ENCODE data around the gene REC8. TPM values are rescaled to one million over a fixed set of nuclear protein-coding genes. Genes with fewer than 3 reads are reported as not detected.
A peak's percentile ranks its signal among the peaks of the same experiment; 100 is the strongest.

REC8 gene
- total RNA-seq, 1 experiment from 2014 or later: 7.6 TPM

DNA sequence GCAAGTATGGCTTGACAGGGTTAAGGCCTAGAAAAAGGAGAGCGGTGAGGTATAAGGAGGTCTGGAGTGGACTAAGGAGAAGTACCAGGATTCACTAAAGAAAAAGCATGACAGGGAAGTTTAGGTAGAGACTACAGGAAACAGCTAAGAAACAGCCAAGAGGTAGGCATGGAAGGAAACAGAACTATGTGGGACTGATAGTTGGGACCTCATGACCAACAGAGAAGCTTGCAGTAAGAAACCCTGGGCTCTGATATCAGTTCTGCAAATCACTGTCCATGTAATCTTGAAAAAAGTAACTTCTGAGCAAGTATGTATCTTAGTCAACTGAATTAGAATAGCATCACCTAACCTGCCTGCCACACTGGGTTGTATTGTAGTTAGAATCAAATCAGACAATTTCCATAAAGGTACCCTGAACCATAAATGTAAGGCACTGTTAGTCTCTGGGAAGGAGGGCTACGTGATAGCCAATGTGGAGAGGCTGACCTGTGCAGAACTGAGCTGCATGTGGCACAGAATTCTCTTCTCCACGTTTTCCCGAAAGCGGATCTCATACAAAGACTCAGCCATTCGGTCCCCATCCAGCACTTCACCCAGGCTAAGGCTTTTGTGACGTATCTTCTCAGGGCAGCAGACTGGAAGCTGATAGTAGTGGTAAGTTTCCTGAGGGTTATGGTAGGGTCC, 22.4 kb downstream of the REC8 start (continued):
- TF ChIP-seq SP1 (IDR thresholded peaks at IDR 0.05; ENCODE audit: low read depth) (no peak), CBX3 (IDR thresholded peaks at IDR 0.05; ENCODE audit: low read depth) (no peak), EZH2 (IDR thresholded peaks at IDR 0.05) (no peak), RAD21 (IDR thresholded peaks at IDR 0.05; ENCODE audit: low read depth) (no peak), SIN3A (IDR thresholded peaks at IDR 0.05; ENCODE audit: low read depth) (no peak), ELF1 (IDR thresholded peaks at IDR 0.05; ENCODE audit: borderline replicate concordance, low read depth) (no peak), CTCF (IDR thresholded peaks at IDR 0.05 in 2 of 3, conservative IDR thresholded peaks at IDR 0.05 in 1 of 3; ENCODE audit: borderline replicate concordance in 1 of 3, insufficient read depth in 1 of 3, low read depth in 2 of 3, low read length in 2 of 3) (no peak), POLR2A (IDR thresholded peaks at IDR 0.05; ENCODE audit: borderline replicate concordance, extremely low read depth, insufficient read depth, insufficient read length) (no peak), SRF (IDR thresholded peaks at IDR 0.05; ENCODE audit: low read depth) (no peak), EZH2phosphoT487 (IDR thresholded peaks at IDR 0.05; ENCODE audit: borderline replicate concordance) (no peak), CEBPB (IDR thresholded peaks at IDR 0.05; ENCODE audit: low read depth) (no peak), ZNF274 (IDR thresholded peaks at IDR 0.05; ENCODE audit: low read depth, low read length) (no peak)

DNA sequence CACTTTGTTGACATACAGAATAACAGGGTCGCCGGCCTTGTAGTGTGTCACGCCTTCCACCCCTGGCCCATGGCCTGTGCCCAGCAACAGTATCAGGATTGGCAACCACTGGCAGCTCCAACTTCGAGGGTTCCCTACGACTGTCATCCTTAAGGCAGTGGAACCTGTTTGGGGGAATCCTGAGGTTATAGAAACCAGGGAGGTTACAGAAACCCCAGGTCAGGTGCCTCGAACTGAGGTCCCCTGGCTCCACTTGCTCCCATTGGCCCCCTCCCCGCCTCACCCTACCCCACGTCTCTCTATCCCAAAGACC, 22.9 kb downstream of the REC8 start:
- Histone ChIP-seq H2AFZ (ENCODE audit: low read depth, low read length, poor library complexity, severe bottlenecking) (no peak overlapping the region), H3K27me3 (ENCODE audit: insufficient read depth, low read length) (no peaks in the 10 kb centered on the region), H3K9me3 (ENCODE audit: control insufficient read depth in 1 of 2, insufficient read depth in 1 of 2, low read depth in 1 of 2, low read length in 2 of 2) (no peaks in the 10 kb centered on the region), H3K4me2 (ENCODE audit: low read length) (peak overlapping the region; percentile 84), H4K20me1 (ENCODE audit: insufficient read depth) (no peaks in the 10 kb centered on the region), H3K36me3 (ENCODE audit: control insufficient read depth in 1 of 2, insufficient read depth in 2 of 2, low read length in 2 of 2) (peaks cover 12% of the 10 kb centered on the region in 2 experiments; a peak in 3 of 4 replicates), H3K9me2 (ENCODE audit: insufficient read depth) (no peaks in the 10 kb centered on the region), H3K79me2 (ENCODE audit: insufficient read depth, low read length) (peaks cover 33% of the 10 kb centered on the region), H3K27ac (ENCODE audit: low read depth, low read length) (peak overlapping the region; percentile 96), H3K4me1 (ENCODE audit: control insufficient read depth in 1 of 2, insufficient read depth in 2 of 2, low read length in 2 of 2) (peaks cover 14 to 26% of the 10 kb centered on the region in 2 experiments), H3K4me3 (replicated peaks in 1 of 2; ENCODE audit: low read depth in 1 of 2, low read length in 2 of 2) (peak overlapping the region; percentile 85 to 88), H3K9ac (ENCODE audit: low read length) (peak overlapping the region; percentile 91)
- ChIA-PET RAD21 (ENCODE audit: low non-redundant PET in 1 of 2, low total read pairs in 2 of 2, uncharacterized antibody in 2 of 2, unreplicated experiment in 2 of 2) (no interaction called here), CTCF (no interaction called here), POLR2A (interaction anchor here (1.3 to 1.9 kb wide), 2 partner anchors 12 to 19 kb away, joined by 4 to 8 read pairs; partner anchors contain the start of gene CHMP4A)
- intact Hi-C loops (cut with micrococcal nuclease): no loop called here
- BruUV-seq (replicated peaks): no TSS peak
- DNase-seq (ENCODE audit: low read depth, low spot score): no peak
- ATAC-seq: no peak
- TF ChIP-seq RAD21 (IDR thresholded peaks at IDR 0.05; ENCODE audit: low read depth): no peak
- no peak for TF ChIP-seq MAX (IDR thresholded peaks at IDR 0.05)
- TF ChIP-seq POLR2A (IDR thresholded peaks at IDR 0.05; ENCODE audit: borderline replicate concordance, extremely low read depth, insufficient read depth, insufficient read length): no peak
- no peak for TF ChIP-seq EGR1 (IDR thresholded peaks at IDR 0.05; ENCODE audit: low read depth)
- TF ChIP-seq CEBPB (IDR thresholded peaks at IDR 0.05; ENCODE audit: low read depth): no peak
- TF ChIP-seq SIN3A (IDR thresholded peaks at IDR 0.05; ENCODE audit: low read depth): no peak
- no peak for TF ChIP-seq TCF7L2 (IDR thresholded peaks at IDR 0.05; ENCODE audit: borderline replicate concordance, extremely low read depth, insufficient read depth, insufficient read length)
- no peak for TF ChIP-seq EZH2phosphoT487 (IDR thresholded peaks at IDR 0.05; ENCODE audit: borderline replicate concordance)
- TF ChIP-seq EZH2 (IDR thresholded peaks at IDR 0.05): no peak
- TF ChIP-seq JUND (IDR thresholded peaks at IDR 0.05): no peak
- TF ChIP-seq CTCF (IDR thresholded peaks at IDR 0.05 in 2 of 3, conservative IDR thresholded peaks at IDR 0.05 in 1 of 3; ENCODE audit: borderline replicate concordance in 1 of 3, insufficient read depth in 1 of 3, low read depth in 2 of 3, low read length in 2 of 3): no peak
- no peak for TF ChIP-seq FOSL1 (IDR thresholded peaks at IDR 0.05; ENCODE audit: low read depth)

Measured in HCT116 (cell line).